Measurements from ENCODE around the gene LIN28B. TPM values are rescaled to one million over a fixed set of nuclear protein-coding genes. Genes with fewer than 3 reads are reported as not detected.

The LIN28B gene
- total and polyA plus RNA-seq, 2 of the 4 experiments (the other 2 are of a cell fraction), result not detected

GRCh38 chr6:105109955-105110895, 153.3 kb downstream of the LIN28B start (continued):
- TF ChIP-seq BHLHE40 (IDR thresholded peaks at IDR 0.05; ENCODE audit: low read depth, low read length), result no peak
- TF ChIP-seq MAFK (IDR thresholded peaks at IDR 0.05; ENCODE audit: low read depth, low read length), result no peak

- CTCF ChIA-PET, result interaction anchor here (0.6 kb wide), 1 partner anchor 15 kb away, joined by 3 read pairs; no protein-coding TSS in a partner anchor
- WGBS, 2 experiments (ENCODE audit: extremely low coverage in 2 of 2, insufficient read length in 1 of 2), result no CpG with 5 or more reads among the region's 3 CpGs
- no peak overlapping the region for H2BK5ac ChIP-seq (ENCODE audit: low read depth, low read length, poor library complexity, severe bottlenecking)
- TF ChIP-seq CHD1 (IDR thresholded peaks at IDR 0.05; ENCODE audit: low read depth, low read length) (no peak), NFE2L2 (IDR thresholded peaks at IDR 0.05; ENCODE audit: low read depth, low read length) (no peak), CEBPB (IDR thresholded peaks at IDR 0.05; ENCODE audit: low read depth, low read length) (no peak), MAFK (IDR thresholded peaks at IDR 0.05; ENCODE audit: low read depth, low read length) (no peak), RFX5 (IDR thresholded peaks at IDR 0.05; ENCODE audit: low read depth, low read length) (no peak), SMC3 (IDR thresholded peaks at IDR 0.05; ENCODE audit: low read depth, low read length) (no peak), FOS (IDR thresholded peaks at IDR 0.05; ENCODE audit: low read depth, low read length) (no peak), CTCF (conservative IDR thresholded peaks at IDR 0.05; ENCODE audit: low read depth, low read length) (no peak), MXI1 (IDR thresholded peaks at IDR 0.05; ENCODE audit: borderline replicate concordance, low read depth, low read length) (no peak), ELK1 (IDR thresholded peaks at IDR 0.05; ENCODE audit: borderline replicate concordance, low read depth, low read length) (no peak), BHLHE40 (IDR thresholded peaks at IDR 0.05; ENCODE audit: low read depth, low read length) (no peak), RCOR1 (IDR thresholded peaks at IDR 0.05; ENCODE audit: insufficient replicate concordance, low read length) (no peak)
These were observed 154.2 kb downstream of the LIN28B start for GRCh38 chr6:105111105-105111504.

More at GRCh38 chr6:105111105-105111504, 154.2 kb downstream of the LIN28B start:
- intact Hi-C loops (cut with micrococcal nuclease), result no loop called here
- Histone ChIP-seq H3K4ac (ENCODE audit: low read depth, low read length) (no peak overlapping the region), H2AFZ (replicated peaks; ENCODE audit: low read length, poor library complexity) (no peak overlapping the region), H4K8ac (ENCODE audit: low read depth in 2 of 2, low read length in 2 of 2) (no peak overlapping the region), H3K9ac (ENCODE audit: low read depth, low read length) (no peak overlapping the region), H4K5ac (ENCODE audit: low read depth, low read length) (no peak overlapping the region), H3K14ac (replicated peaks; ENCODE audit: low read depth, low read length) (no peak overlapping the region), H2BK20ac (ENCODE audit: low read depth, low read length) (no peak overlapping the region), H3K56ac (ENCODE audit: extremely low read depth, insufficient read depth, low read length) (no peak overlapping the region), H3K4me2 (ENCODE audit: low read depth, low read length) (no peak overlapping the region), H3K9me1 (ENCODE audit: insufficient read depth, low read length) (no peaks in the 10 kb centered on the region), H3K27me3 (ENCODE audit: control insufficient read depth, insufficient read depth, low read length) (no peaks in the 10 kb centered on the region), H2BK15ac (ENCODE audit: low read depth, low read length) (no peak overlapping the region), H3K9me3 (ENCODE audit: control insufficient read depth, insufficient read depth, low read length) (no peaks in the 10 kb centered on the region), H4K91ac (ENCODE audit: insufficient read depth, low read depth, low read length) (no peak overlapping the region), H3K27ac (ENCODE audit: insufficient read depth, low read length) (no peak overlapping the region), H3K36me3 (ENCODE audit: control insufficient read depth, insufficient read depth, low read length) (peaks cover 4% of the 10 kb centered on the region; the same call in 1 of the 2 replicates), H2AK9ac (replicated peaks; ENCODE audit: low read depth, low read length, poor library complexity) (no peak overlapping the region), H2BK120ac (ENCODE audit: low read depth, low read length) (no peak overlapping the region), H2AK5ac (ENCODE audit: low read depth, low read length) (no peak overlapping the region), H3K4me3 (ENCODE audit: insufficient read depth, low read depth, low read length) (no peak overlapping the region), H4K20me1 (ENCODE audit: insufficient read depth, low read length) (no peaks in the 10 kb centered on the region; the same call in 1 of the 2 replicates), H3K23ac (ENCODE audit: low read depth, low read length) (no peak overlapping the region), H3K4me1 (ENCODE audit: control insufficient read depth, insufficient read depth, low read length) (peaks cover 2% of the 10 kb centered on the region; the same call in 1 of the 2 replicates), H3K79me1 (ENCODE audit: low read depth in 1 of 2, low read length in 2 of 2) (peaks cover 0 to 3% of the 10 kb centered on the region in 2 experiments; a peak in 1 of 4 replicates), H3K18ac (ENCODE audit: low read depth, low read length) (no peak overlapping the region)
- dilution Hi-C loops (cut with HindIII; ENCODE audit: low sequenced_read_pairs, unreplicated experiment), result no loop called here
- BruUV-seq (replicated peaks), result no TSS peak
- in situ Hi-C loops (cut with MboI; ENCODE audit: low sequenced_read_pairs), result no loop called here
- POLR2A ChIA-PET (ENCODE audit: unreplicated experiment), result no interaction called here
- ATAC-seq (ENCODE audit: low read depth) (no peak), DNase-seq (no peak)
